Muscle layer of colon (tissue), 2 donors: Measurements from ENCODE around the gene IL15.
"Not testable (repeated sequence)": the region's sequence is repeated elsewhere in the genome, so short reads cannot be mapped to it uniquely, and the experiment has no call there.

Source experiments
- H3K27ac ChIP-seq: one replicate; pipeline ENCODE4 v1.7.0; 2013; ENCODE audit warnings: low read depth, mild to moderate bottlenecking, low read length, moderate library complexity
- H3K27me3 ChIP-seq, 2 donors: one replicate each; pipeline ENCODE4 v1.7.0; 2013; ENCODE audit warnings: low read length in 2 of 2, mild to moderate bottlenecking in 2 of 2; ENCODE audit not compliant: insufficient read depth in 2 of 2, control insufficient read depth in 1 of 2
- H3K36me3 ChIP-seq: one replicate; pipeline ENCODE4 v1.7.0; 2013; ENCODE audit warnings: mild to moderate bottlenecking, low read length; ENCODE audit not compliant: insufficient read depth
- H3K4me1 ChIP-seq: one replicate; pipeline ENCODE4 v1.7.0; 2013; ENCODE audit warnings: mild to moderate bottlenecking, low read length; ENCODE audit not compliant: insufficient read depth
- H3K4me3 ChIP-seq, 2 donors: one replicate each; pipeline ENCODE4 v1.7.0; 2013; ENCODE audit warnings: low read length in 2 of 2, low read depth in 1 of 2, mild to moderate bottlenecking in 1 of 2, moderate library complexity in 1 of 2
- H3K9ac ChIP-seq: one replicate; pipeline ENCODE4 v1.7.0; 2013; ENCODE audit warnings: low read length
- H3K9me3 ChIP-seq: one replicate; pipeline ENCODE4 v1.7.0; 2013; ENCODE audit warnings: mild to moderate bottlenecking, low read length
- donor health status: abdominal sarcoma.
- donor health status: Adenocarcinoma of cecum.

The IL15 gene

DNA sequence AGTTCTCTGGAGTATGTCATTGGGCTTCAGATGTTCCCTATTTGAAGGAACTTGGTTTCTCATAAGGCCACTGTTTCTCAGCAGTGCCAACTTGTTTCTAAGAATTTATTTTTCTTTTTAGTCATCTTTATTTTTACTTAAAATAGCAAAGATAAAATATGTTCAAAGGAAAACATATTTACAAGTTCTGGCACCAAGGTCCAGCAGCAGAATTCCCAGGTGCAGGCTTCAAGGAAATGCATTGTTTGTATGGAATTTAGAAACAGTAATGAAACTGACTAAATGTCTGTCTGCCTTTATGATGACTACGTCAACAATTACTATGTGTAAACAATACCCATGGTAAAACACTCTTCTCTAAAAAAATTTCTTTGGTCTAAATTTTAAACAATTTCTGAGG is 109.6 kb downstream of the IL15 start:
- H3K9ac ChIP-seq: no peak overlapping the region
- H3K27ac ChIP-seq: no peak overlapping the region
- H3K4me3 ChIP-seq: no peak overlapping the region
- no peaks in the 10 kb centered on the region for H3K4me1 ChIP-seq
- no peaks in the 10 kb centered on the region for H3K9me3 ChIP-seq
- H3K36me3 ChIP-seq: no peaks in the 10 kb centered on the region
- H3K27me3 ChIP-seq: no peaks in the 10 kb centered on the region

DNA sequence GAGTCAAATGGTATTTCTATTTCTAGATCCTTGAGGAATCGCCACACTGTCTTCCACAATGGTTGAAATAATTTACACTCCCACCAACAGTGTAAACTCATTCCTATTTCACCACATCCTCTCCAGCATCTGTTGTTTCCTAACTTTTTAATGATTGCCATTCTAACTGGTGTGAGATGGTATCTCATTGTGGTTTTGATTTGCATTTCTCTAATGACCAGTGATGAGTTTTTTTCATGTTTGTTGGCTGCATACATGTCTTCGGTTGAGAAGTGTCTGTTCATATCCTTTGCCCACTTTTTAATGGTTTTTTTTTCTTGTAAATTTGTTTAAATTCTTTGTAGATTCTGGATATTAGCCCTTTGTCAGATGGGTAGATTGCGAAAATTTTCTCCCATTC is 115.4 kb downstream of the IL15 start:
- not testable (repeated sequence) for H3K4me3 ChIP-seq, H3K4me1 ChIP-seq, H3K27ac ChIP-seq, H3K9me3 ChIP-seq, H3K27me3 ChIP-seq, H3K36me3 ChIP-seq, H3K9ac ChIP-seq

DNA sequence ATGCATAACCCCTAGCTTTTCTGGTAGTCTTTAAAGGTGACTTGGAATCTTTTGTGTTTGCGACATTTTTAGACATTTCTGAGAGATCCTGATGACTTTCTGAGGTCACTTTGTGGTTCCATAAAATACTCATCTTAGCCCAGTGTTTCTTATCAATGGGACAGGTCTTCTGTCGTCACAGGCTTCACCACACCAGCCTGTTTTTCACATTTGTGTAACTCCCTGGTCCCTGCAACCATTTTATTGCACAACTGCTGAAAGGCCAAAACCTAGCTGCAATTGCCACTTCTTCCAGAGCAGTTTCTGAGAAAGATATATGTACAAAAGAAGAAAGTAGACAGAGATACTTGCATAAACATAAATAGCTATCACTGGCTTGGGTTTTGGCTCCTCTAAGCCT is 120.9 kb downstream of the IL15 start:
- H3K4me3 ChIP-seq: no peak overlapping the region
- no peak overlapping the region for H3K9ac ChIP-seq
- H3K9me3 ChIP-seq: no peaks in the 10 kb centered on the region
- H3K27me3 ChIP-seq: no peaks in the 10 kb centered on the region
- H3K36me3 ChIP-seq: no peaks in the 10 kb centered on the region
- H3K4me1 ChIP-seq: no peaks in the 10 kb centered on the region
- H3K27ac ChIP-seq: no peak overlapping the region

DNA sequence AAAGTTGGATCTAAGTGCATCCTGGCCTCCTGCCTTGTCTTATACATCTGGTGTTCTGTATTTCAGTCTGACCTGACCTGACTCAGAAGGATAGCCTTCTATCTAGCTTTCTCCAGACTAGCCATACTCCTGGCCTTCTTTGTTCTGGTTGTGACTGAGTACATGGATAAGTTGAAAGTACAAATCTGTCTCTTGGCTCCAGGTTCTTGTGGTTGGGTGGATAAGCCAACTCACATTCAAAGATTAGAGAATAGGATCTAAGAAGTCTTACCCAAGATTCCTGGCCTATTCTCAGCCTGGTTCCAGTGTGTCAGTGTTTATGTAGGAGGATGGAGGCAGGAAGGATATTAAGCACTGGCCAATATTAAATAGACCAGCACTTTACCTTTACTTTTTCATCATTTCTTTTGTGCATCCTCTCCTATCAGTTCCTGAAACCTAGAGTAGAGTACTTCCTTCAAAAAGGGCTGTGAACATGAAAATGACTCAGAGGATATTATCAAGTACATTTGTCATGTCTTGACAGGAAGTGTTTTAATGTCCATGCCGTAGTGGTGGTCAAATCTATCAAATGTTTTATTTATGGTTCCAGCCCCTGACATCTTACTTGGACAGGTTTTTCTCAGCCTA is 123.5 kb downstream of the IL15 start:
- no peaks in the 10 kb centered on the region for H3K36me3 ChIP-seq
- no peak overlapping the region for H3K27ac ChIP-seq
- no peak overlapping the region for H3K4me3 ChIP-seq
- no peaks in the 10 kb centered on the region for H3K27me3 ChIP-seq
- no peaks in the 10 kb centered on the region for H3K4me1 ChIP-seq
- H3K9me3 ChIP-seq: no peaks in the 10 kb centered on the region
- no peak overlapping the region for H3K9ac ChIP-seq

DNA sequence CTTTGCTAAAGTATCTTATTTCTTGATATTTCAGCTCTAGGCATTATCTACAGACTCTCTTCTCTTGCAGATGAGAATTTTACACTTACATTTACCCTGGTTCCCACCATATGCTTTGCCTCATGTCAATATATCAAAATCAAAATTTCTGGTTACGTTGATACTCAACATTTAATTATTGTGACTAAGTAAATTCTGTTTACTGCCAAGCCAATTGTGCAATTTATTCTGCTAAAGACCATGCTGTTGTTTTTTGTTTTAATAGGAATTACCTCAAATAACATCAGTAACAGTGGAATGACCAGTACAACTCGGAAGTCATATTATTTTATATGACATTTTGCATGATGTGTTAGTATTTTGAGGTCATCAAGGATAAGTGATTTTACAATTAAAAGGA is 125.5 kb downstream of the IL15 start:
- no peaks in the 10 kb centered on the region for H3K4me1 ChIP-seq
- no peak overlapping the region for H3K4me3 ChIP-seq
- no peak overlapping the region for H3K27ac ChIP-seq
- no peaks in the 10 kb centered on the region for H3K9me3 ChIP-seq
- no peaks in the 10 kb centered on the region for H3K27me3 ChIP-seq
- H3K9ac ChIP-seq: no peak overlapping the region
- H3K36me3 ChIP-seq: no peaks in the 10 kb centered on the region

DNA sequence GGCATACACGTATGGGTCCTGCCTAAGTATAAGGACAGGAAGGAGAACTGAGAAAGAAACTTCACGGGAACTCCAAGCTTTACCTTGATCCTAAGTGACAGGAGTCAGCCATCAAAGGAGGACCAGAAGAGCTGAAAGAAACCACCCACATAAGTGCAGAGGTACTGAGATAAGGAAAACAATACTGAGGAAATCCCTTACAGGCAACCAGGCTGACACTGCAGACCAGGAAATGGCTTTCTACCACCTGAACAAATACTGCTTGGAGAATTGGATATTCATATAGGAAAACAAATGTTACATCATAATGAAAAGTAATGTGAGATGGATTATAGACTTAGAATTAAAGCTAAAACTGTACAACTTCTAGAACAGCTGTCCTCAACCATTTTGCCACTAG is 127.0 kb downstream of the IL15 start:
- no peaks in the 10 kb centered on the region for H3K27me3 ChIP-seq
- H3K4me1 ChIP-seq: no peaks in the 10 kb centered on the region
- no peak overlapping the region for H3K27ac ChIP-seq
- H3K9me3 ChIP-seq: no peaks in the 10 kb centered on the region
- H3K9ac ChIP-seq: no peak overlapping the region
- H3K4me3 ChIP-seq: no peak overlapping the region
- H3K36me3 ChIP-seq: no peaks in the 10 kb centered on the region

DNA sequence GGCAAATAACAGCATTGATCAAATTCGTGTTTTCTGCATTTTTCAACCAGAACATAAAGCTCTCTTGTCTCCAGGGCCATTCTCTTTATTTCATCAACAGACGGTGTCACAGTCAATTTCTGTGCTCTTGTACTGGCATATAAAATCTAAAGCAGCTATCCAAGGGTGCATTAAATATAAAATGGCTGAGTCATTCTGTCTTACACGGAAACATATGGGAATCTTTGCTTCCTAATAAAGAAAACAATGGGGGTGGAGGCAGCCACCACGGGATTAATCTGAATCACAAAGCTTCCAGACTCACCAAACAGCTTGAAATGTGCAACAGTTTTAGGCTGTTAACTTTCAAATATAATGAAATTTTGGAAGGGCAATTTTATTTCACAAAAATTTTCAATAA is 132.6 kb downstream of the IL15 start:
- H3K36me3 ChIP-seq: no peaks in the 10 kb centered on the region
- H3K9ac ChIP-seq: no peak overlapping the region
- no peaks in the 10 kb centered on the region for H3K9me3 ChIP-seq
- H3K27me3 ChIP-seq: no peaks in the 10 kb centered on the region
- no peak overlapping the region for H3K4me3 ChIP-seq
- H3K4me1 ChIP-seq: no peaks in the 10 kb centered on the region
- H3K27ac ChIP-seq: no peak overlapping the region

DNA sequence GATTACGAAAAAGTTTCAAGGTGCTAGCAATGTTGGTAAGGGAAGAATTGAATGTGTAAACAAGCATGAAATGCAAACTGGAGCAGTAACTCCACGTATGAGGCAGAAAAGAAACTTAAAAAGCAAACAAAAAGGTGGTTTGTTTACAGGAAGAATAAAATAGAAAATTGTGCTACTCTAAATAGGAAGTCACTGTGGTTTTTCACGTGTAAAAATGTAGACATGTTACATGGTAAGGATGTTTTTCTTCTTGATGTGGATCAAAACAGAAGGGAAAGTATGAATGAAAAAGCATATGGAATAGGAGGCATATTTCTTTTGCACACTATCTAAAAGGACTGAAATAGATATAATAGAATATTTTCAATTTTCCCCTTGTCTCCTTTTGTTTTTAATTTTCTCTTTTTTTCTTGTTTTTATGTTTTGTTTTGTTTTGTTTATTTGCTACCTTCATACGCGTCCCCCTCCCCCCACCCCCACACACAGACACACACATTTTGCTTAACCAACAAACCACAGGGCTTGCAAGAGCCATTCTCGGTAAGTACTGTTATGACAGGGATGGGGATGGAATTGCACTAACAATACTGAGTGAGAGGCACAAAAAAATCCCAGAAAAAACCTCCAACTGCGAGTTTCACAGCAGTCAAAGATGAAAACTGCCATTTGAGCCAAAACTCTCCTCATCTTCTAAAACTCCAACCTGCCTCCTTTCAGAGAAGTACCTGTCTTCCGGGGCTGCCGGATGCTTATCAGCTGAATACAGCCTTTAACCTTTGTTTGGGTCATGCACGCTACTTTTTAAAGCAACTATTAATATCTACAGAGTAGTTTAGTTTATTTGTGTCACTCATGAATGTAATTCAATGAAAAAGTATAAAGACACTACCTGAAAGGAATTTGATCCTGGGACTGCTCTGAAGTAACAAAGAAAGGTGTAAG is 135.8 kb downstream of the IL15 start:
- no peaks in the 10 kb centered on the region for H3K4me1 ChIP-seq

DNA sequence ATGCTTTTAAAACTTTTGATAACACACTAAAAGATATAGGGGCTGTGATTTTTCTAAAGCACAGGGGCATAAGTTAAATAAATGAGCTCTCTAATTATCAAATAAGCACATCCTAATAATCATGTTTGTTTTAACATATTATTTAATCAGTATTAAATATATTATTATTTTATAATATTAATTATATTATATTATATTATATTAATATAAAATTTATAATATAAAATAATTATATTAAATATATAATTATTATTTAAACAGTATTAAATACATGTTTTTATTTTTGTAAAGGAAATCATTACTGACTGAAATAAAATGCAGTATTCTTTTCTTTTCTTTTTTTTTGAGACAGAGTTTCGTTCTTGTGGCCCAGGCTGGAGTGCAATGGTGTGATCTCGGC is 136.5 kb downstream of the IL15 start:
- Histone ChIP-seq H3K9ac (no peak overlapping the region), H3K4me1 (no peaks in the 10 kb centered on the region), H3K4me3 (no peak overlapping the region), H3K9me3 (no peaks in the 10 kb centered on the region), H3K27me3 (no peaks in the 10 kb centered on the region), H3K36me3 (no peaks in the 10 kb centered on the region), H3K27ac (no peak overlapping the region)

More for the DNA sequence above, 135.8 kb downstream of the IL15 start:
- H3K36me3 ChIP-seq: no peaks in the 10 kb centered on the region
- H3K9ac ChIP-seq: no peak overlapping the region
- no peak overlapping the region for H3K27ac ChIP-seq
- no peaks in the 10 kb centered on the region for H3K9me3 ChIP-seq
- no peak overlapping the region for H3K4me3 ChIP-seq
- H3K27me3 ChIP-seq: no peaks in the 10 kb centered on the region

DNA sequence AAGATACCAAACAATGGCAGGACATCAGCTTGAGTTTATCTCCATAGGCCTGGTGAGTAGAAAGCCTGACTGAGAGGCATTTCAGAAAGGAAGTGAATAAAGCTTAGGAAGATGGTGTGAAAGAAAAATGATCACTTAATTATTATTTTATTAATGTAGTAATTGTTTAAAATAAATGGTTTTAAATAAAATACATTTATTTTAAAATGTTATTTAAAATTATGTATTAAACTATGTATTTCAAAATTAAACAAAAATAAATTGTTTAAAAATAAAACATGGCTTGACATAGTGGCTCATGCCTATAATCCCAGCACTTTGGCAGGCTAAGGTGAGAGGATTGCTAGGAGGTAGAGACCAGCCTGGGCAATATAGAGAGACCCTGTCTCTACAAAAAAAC is 145.8 kb downstream of the IL15 start:
- no peaks in the 10 kb centered on the region for H3K9me3 ChIP-seq
- no peak overlapping the region for H3K4me3 ChIP-seq
- H3K27ac ChIP-seq: no peak overlapping the region
- H3K27me3 ChIP-seq: no peaks in the 10 kb centered on the region
- H3K9ac ChIP-seq: no peak overlapping the region
- H3K4me1 ChIP-seq: no peaks in the 10 kb centered on the region
- no peaks in the 10 kb centered on the region for H3K36me3 ChIP-seq
